GM18861 (cell line): ENCODE measurements around the gene HLA-DMB.

Source experiments
- ATAC-seq: cut with Tn5 transposase; IDR thresholded peaks from one replicate; pipeline ENCODE4 v1.9.1; 2021; ENCODE audit not compliant: unreplicated experiment

HLA-DMB gene

GRCh38 chr6:32940656-32941213 lies at the start of gene HLA-DMB:
Gene HLA-DMB, minus strand, starts transcription at chr6:32941028. Its CDS starts 221 bp downstream, at chr6:32940807.
- peak; percentile 38 for ATAC-seq

DNA sequence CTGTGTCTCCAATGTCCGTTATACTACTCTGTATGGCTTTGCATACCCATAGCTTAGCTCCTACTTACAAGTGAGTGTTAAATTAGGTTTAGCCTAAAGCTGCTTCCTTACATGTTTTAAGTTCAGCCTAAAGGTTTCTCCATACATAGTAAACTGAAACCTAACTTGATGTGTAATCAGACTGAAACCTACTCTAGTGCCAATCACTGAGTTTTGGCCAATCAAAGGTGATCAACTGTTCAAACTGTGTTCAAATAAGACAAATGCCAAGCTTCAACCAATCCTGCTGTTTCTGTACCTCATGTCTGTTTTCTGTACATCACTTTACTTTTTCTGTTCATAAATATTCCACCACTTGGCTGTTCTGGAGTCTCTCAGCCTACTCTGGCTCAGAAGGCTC lies 48.5 kb upstream of the HLA-DMB start:
- no peak for ATAC-seq

DNA sequence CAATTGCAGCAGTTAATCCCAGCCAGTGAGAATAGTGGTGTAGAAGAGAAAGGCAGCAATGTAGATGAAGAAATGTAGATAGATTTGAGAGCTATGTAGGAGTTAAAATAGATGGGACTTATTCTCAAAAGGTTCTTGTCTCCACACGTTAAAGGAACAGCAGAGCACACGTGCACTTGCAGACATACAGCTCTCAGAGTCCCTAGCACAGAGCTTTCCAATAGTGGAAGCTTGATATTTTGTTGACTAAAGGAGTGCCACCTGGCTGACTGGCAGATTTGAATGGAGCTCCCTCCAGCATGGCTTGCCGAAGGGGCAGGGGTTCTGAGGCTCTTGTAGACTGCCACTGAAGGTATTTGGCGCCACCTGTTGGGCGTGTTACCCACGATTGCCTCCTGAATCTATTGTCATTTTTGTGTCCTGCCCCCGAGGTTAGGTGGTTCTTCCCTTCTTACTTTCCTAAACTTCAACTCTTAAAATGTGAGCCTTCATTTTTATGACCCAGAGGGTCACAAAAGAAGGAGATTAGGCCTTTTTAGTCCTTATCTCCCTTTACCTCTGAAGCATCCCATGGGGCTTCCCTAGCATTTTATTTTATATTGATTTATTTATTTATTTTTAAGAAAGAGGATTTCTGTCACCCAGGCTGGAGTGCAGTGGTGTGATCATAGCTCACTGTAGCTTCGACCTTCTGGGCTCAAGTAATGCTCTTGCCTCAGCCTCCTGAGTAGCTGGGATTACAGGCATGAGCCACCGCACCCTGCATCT lies 44.0 kb upstream of the HLA-DMB start:
- ATAC-seq, result peak; percentile 54

DNA sequence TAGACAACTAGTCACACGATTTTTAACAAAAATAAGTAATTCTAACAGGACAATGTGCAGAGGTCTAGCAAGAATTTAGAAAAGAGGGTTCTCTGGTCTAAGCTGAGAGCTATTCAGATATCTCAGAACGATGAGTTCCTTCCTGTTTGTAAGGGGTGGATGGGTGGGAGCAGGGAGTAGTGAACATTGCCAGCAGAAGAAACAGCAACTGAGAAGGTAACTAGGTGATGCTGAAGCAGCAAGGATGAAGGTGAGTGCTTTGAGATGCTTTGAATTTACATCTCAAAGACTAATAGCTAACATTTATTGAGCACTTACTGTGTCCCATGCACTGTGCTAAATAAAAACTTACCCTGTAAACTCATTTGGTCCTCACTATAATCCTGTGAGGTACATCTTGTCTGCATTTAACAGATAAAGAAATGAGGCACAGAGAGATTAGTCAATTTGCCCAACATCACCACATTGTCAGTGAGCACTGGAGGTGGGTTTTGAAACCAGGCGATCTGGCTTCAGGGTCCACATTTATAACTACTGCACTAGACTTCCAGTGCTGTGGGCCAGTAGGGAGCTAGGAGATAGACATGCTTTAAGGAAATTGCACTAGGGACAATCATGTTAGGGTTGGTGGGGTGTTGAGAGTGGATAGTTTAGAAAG lies 43.3 kb upstream of the HLA-DMB start:
- no peak for ATAC-seq

DNA sequence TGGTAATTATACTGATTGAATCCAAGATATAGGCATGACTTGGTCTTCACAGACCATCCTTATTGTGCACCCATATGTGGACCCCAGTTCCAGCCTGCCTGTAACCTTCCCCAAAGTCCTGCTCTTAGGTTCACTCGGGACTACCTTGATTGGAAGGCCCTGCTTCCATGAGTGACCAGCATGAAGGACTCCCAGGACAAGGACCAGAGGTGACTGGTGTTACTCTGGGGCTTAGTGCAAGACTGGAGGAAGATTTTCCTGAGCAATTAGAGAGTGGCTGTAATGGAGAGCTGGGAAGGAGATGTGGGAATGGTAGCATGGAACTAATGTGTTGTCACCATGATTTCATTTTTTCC lies 42.6 kb upstream of the HLA-DMB start:
- no peak for ATAC-seq

DNA sequence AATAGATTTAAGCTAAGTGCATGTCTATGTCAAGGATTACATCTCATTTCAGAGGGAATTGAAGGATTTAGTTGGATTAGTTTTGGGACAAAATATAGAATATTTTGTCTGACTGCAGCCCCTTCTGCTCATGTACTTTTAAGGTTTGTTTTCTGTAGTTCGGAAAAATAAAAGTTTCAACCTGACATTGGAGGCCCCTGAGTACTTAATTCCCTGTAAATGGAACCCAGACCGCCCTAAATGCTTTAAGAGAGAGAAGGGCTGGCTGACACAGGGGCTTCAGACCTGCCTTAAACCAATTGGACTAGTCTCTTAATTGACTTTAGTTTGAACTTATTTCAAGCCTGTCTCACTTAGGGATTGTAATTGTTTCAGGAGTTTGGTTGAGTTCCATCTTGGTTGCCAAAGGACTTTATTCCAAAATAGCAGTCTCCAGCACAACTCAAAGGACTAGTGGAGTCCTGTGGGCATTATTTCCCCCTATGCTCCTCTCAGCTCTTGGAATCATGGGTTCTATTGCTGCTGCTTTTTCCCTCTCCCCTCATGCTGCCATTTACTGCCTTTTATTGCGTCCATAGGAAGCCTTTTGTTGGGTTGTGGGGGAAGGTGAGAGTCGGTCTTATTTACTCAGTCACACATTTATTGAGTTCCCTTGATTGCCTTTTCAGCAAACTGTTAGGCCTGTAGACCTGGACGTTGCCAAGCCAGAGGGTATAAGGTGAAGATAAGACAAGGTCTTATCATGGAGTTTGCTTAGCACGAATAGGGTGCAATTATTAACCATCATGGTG lies 42.1 kb upstream of the HLA-DMB start:
- no peak for ATAC-seq

DNA sequence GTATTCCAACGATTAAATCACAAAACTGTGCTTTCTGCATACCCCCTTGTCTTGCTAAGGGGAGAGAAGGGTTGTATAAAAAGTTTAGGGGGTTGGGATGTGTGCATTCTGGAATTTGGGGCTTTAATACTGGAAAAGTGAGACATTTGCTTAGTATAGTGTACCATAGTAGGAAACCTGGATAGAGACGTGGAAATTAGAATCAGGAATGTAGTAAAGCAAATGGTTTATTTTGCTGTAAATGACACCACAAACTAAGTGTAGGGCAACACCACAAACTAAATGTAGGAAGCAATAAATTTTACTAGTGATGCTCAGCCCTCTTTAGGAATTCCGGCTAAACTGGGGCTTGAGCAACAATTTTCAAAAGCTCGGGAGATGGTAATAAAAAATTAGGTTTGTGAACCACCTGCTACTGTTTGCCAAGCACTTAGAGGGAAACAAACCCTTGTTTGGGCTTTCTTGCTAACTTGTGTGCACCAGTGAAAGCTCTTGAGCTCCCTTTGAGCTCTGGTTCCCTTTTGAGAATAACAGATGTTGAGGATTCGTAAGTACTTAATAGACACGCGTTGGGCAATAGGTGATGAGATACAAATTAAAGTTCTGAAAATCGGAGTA lies 41.4 kb upstream of the HLA-DMB start:
- no peak for ATAC-seq

- ATAC-seq, result no peak
Observed at GRCh38 chr6:32980488-32981038, 39.7 kb upstream of the HLA-DMB start.

GRCh38 chr6:32979720-32980487 lies 39.1 kb upstream of the HLA-DMB start:
- ATAC-seq, result no peak

DNA sequence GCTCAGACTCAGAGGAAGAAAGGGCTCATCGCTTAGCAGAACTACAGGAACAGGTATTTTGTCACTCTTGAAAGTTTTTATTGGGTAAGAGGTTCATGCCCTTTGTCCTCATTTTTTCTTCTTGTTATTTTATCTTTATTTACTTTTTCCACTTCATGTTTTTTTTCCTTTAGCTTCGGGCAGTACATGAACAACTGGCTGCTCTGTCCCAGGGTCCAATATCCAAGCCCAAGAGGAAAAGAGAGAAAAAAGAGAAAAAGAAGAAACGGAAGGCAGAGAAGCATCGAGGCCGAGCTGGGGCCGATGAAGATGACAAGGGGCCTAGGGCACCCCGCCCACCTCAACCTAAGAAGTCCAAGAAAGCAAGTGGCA lies 37.1 kb upstream of the HLA-DMB start:
- no peak for ATAC-seq

GRCh38 chr6:32977272-32977952 lies 36.6 kb upstream of the HLA-DMB start:
- ATAC-seq, result no peak

DNA sequence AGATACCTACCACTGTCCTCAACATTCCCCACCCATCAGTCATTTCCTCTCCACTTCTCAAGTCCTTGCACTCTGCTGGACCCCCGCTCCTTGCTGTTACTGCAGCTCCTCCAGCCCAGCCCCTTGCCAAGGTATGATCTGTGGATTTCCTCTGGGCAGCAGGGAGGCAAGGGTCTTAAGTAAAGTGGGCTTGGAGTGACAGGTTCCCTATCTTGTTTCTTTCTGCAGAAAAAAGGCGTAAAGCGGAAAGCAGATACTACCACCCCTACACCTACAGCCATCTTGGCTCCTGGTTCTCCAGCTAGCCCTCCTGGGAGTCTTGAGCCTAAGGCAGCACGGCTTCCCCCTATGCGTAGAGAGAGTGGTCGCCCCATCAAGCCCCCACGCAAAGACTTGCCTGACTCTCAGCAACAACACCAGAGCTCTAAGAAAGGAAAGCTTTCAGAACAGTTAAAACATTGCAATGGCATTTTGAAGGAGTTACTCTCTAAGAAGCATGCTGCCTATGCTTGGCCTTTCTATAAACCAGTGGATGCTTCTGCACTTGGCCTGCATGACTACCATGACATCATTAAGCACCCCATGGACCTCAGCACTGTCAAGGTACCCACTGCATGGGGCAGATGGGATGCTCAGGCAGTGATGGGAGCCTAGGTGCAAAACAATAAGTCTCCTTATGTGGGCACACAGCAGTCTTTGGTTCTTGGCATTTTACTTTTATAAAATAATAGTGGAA lies 35.7 kb upstream of the HLA-DMB start:
- no peak for ATAC-seq

DNA sequence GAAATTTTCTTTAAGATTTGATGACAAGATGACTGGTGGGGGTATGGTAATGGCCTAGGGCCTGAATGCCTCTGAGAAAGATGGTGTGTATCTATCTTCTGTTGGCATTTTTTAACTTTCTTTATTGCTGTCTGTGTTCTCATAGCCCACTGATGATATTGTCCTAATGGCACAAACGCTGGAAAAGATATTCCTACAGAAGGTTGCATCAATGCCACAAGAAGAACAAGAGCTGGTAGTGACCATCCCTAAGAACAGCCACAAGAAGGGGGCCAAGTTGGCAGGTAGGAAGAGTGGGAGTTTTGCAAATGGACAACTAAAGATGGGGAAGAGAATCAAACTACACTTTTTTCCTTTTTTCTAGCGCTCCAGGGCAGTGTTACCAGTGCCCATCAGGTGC lies 35.1 kb upstream of the HLA-DMB start:
- no peak for ATAC-seq

DNA sequence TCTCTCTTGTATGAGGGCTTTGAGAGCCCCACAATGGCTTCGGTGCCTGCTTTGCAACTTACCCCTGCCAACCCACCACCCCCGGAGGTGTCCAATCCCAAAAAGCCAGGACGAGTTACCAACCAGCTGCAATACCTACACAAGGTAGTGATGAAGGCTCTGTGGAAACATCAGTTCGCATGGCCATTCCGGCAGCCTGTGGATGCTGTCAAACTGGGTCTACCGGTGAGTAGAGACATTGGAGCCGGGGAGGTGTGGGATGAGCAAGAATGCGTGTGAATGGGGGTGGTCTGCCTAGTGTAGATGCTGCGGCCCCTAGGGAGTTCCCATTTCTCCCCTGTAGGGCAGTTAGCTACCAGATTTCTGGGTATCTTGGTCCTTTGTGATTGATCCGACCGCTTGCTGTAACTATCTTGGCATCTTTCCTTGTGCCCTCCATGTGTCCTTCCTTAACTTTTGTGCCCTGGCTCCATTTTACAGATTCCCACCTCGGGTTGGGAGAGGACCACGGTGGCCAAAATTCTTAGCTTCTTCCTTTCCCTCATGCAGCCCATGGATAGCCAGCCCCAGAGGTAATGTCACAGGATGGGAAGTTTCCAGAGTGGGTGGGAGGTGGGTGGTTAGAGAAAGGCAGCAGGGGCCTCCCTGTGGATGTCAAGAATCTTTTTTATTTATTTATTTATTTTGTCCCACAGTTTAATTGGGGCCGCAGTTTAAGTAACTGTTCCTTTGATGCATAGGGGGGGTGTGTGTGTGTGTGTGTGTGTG lies 33.9 kb upstream of the HLA-DMB start:
- no peak for ATAC-seq

DNA sequence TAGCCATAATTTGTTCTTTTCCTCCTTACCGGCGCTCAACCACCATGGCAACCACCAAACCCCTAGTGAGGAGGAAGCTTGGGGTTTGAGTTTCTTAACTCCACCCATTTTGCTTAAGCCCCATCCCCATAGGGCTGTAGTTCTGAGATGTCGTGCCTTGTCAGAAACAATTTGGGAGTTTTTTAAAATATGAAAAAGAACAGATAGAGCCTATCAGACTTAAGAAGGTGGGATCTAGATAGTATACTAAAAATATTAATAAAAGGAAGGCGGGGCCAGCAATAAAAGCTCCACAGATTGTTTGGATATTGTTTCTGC lies 33.1 kb upstream of the HLA-DMB start:
- ATAC-seq, result no peak

- no peak for ATAC-seq
Observed at GRCh38 chr6:32973144-32974015, 32.6 kb upstream of the HLA-DMB start.

- no peak for ATAC-seq
Observed at GRCh38 chr6:32972353-32973143, 31.7 kb upstream of the HLA-DMB start.
